Spleen (tissue), 7 donors: ENCODE results near the gene CYB5B.

Experiments used
- POLR2A ChIP-seq, 3 donors: fragments of 450-650 bp; IDR thresholded peaks; one replicate each; pipeline ENCODE4 v1.5.1; 2017; ENCODE audit warnings: antibody characterized with exemption in 3 of 3, mild to moderate bottlenecking in 1 of 3
- POLR2AphosphoS5 ChIP-seq, 3 donors: sonication (generic); formaldehyde crosslinking; IDR thresholded peaks; one replicate each; pipeline ENCODE4 v1.5.1; 2017; ENCODE audit warnings: antibody characterized with exemption in 3 of 3
- TF ChIP-seq, protein P1 (sequence below), 11 experiments: fragments of 200-600 bp in 7 of 11; fragments of 450-650 bp in 4 of 11; sonication (generic) in 4 of 11; IDR thresholded peaks in 8 of 11; conservative IDR thresholded peaks in 3 of 11; 1 replicate in 7 of 11; 2 replicates in 4 of 11; pipeline versions ENCODE4 v1.4.0 to v1.8.0; 2016 to 2021; ENCODE audit warnings: antibody characterized with exemption in 11 of 11, inconsistent platforms in 4 of 11, mild to moderate bottlenecking in 1 of 11
- donor health status: DM: no; HTN: no; CAD: no; lungs with moderate emphysema.
- donor health status: DM: no; HTN: no; CAD: no.
- donor health status: DM: no; HTN: no; CAD: no.

- TF ChIP-seq, protein P1, sequence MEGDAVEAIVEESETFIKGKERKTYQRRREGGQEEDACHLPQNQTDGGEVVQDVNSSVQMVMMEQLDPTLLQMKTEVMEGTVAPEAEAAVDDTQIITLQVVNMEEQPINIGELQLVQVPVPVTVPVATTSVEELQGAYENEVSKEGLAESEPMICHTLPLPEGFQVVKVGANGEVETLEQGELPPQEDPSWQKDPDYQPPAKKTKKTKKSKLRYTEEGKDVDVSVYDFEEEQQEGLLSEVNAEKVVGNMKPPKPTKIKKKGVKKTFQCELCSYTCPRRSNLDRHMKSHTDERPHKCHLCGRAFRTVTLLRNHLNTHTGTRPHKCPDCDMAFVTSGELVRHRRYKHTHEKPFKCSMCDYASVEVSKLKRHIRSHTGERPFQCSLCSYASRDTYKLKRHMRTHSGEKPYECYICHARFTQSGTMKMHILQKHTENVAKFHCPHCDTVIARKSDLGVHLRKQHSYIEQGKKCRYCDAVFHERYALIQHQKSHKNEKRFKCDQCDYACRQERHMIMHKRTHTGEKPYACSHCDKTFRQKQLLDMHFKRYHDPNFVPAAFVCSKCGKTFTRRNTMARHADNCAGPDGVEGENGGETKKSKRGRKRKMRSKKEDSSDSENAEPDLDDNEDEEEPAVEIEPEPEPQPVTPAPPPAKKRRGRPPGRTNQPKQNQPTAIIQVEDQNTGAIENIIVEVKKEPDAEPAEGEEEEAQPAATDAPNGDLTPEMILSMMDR (IDR thresholded peaks at IDR 0.05 in 8 of 11, conservative IDR thresholded peaks at IDR 0.05 in 3 of 11) = no peak
- TF ChIP-seq POLR2AphosphoS5 (IDR thresholded peaks at IDR 0.05) (no peak), POLR2A (IDR thresholded peaks at IDR 0.05) (no peak)
Observed at GRCh38 chr16:69436896-69437295, 12.5 kb downstream of the CYB5B start.
